Keratinocyte (primary cell): ENCODE measurements around the gene PROSER1. TPM values are rescaled to one million over a fixed set of nuclear protein-coding genes. Genes with fewer than 3 reads are reported as not detected.

Source experiments
- DNase-seq: peaks from one replicate; pipeline ENCODE4 v3.0.0-alpha.2; 2011; ENCODE audit warnings: low read depth, missing footprints, low spot score
- FAIRE-seq: peaks from 2 replicates; lab custom pipeline; 2011; peaks lifted over from hg19 to GRCh38; lab: Jason Lieb, UNC
- H2AFZ ChIP-seq: 2 replicates; pipeline ENCODE4 v1.6.0; 2012; ENCODE audit warnings: low read length, control low read depth, inconsistent platforms; ENCODE audit not compliant: control insufficient read depth
- H3K27ac ChIP-seq: 2 replicates; pipeline ENCODE4 v1.5.1; 2011; ENCODE audit warnings: low read length; ENCODE audit not compliant: control insufficient read depth, insufficient read depth
- H3K27me3 ChIP-seq: 3 replicates; pipeline ENCODE4 v1.6.0; 2011; ENCODE audit warnings: low read length; ENCODE audit not compliant: control insufficient read depth, insufficient read depth; ENCODE audit errors: extremely low read depth
- H3K36me3 ChIP-seq, 2 experiments: 2 replicates in 1 of 2; 3 replicates in 1 of 2; pipeline ENCODE4 v1.5.1; 2011; ENCODE audit warnings: low read length in 2 of 2, mild to moderate bottlenecking in 1 of 2; ENCODE audit not compliant: control insufficient read depth in 2 of 2, insufficient read depth in 2 of 2; ENCODE audit errors: extremely low read depth in 1 of 2
- H3K4me1 ChIP-seq: 3 replicates; pipeline ENCODE4 v1.5.1; 2011; ENCODE audit warnings: low read length; ENCODE audit not compliant: control insufficient read depth, insufficient read depth; ENCODE audit errors: extremely low read depth
- H3K4me2 ChIP-seq: 3 replicates; pipeline ENCODE4 v1.6.0; 2011; ENCODE audit warnings: low read depth, low read length; ENCODE audit not compliant: control insufficient read depth, insufficient read depth; ENCODE audit errors: extremely low read depth
- H3K4me3 ChIP-seq, 3 experiments: fragments of 200-600 bp in 1 of 3; sonication (generic) in 1 of 3; 2 replicates in 2 of 3; 3 replicates in 1 of 3; pipeline ENCODE4 v1.5.1; 2011 to 2016; ENCODE audit warnings: low read length in 3 of 3, mild to moderate bottlenecking in 3 of 3, control low read depth in 2 of 3, inconsistent platforms in 1 of 3, low read depth in 1 of 3, mixed read lengths in 1 of 3, mixed run types in 1 of 3, moderate library complexity in 1 of 3; ENCODE audit not compliant: control insufficient read depth in 2 of 3, insufficient read depth in 2 of 3; ENCODE audit errors: extremely low read depth in 1 of 3
- H3K79me2 ChIP-seq: 2 replicates; pipeline ENCODE4 v1.6.0; 2012; ENCODE audit warnings: low read length; ENCODE audit not compliant: control insufficient read depth, insufficient read depth
- H3K9ac ChIP-seq: 3 replicates; pipeline ENCODE4 v1.6.0; 2011; ENCODE audit warnings: low read length; ENCODE audit not compliant: control insufficient read depth, insufficient read depth; ENCODE audit errors: extremely low read depth
- H3K9me1 ChIP-seq: 3 replicates; pipeline ENCODE4 v1.6.0; 2011; ENCODE audit warnings: low read length; ENCODE audit not compliant: control insufficient read depth, insufficient read depth; ENCODE audit errors: extremely low read depth
- H3K9me3 ChIP-seq: 2 replicates; pipeline ENCODE4 v1.5.1; 2012; ENCODE audit warnings: low read depth, low read length; ENCODE audit not compliant: control insufficient read depth
- H4K20me1 ChIP-seq: 3 replicates; pipeline ENCODE4 v1.6.0; 2011; ENCODE audit warnings: low read length; ENCODE audit not compliant: control insufficient read depth, insufficient read depth; ENCODE audit errors: extremely low read depth
- CTCF ChIP-seq, 3 experiments: IDR thresholded peaks in 1 of 3; conservative IDR thresholded peaks in 1 of 3; optimal IDR thresholded peaks in 1 of 3; 2 replicates in 2 of 3; 3 replicates in 1 of 3; pipeline versions ENCODE3 to v1.5.1; 2011; ENCODE audit warnings: low read length in 3 of 3, mild to moderate bottlenecking in 3 of 3, moderate library complexity in 2 of 3, control low read depth in 1 of 3, inconsistent platforms in 1 of 3; ENCODE audit not compliant: insufficient read depth in 2 of 3; ENCODE audit errors: extremely low read depth in 1 of 3
- EZH2 ChIP-seq: IDR thresholded peaks from one replicate; pipeline ENCODE4 v1.6.1; 2012; ENCODE audit warnings: inconsistent platforms, mild to moderate bottlenecking, low read length, moderate library complexity
- dilution Hi-C: fragments of 300-500 bp; cut with MboI; formaldehyde crosslinking; loops from one replicate; pipeline ENCODE4 v1.7.0; 2020; ENCODE audit warnings: low sequenced_read_pairs; ENCODE audit not compliant: extremely low pct_ligation_motif_present
- polyA plus RNA-seq, 5 experiments: library from polyadenylated mRNA; depleted of rRNA in 3 of 5; stranded (reverse) in 3 of 5; stranded (forward) in 1 of 5; unstranded in 1 of 5; fragments of >200 nt; gene quantifications; 1 replicate in 1 of 5; 2 replicates in 3 of 5; 3 replicates in 1 of 5; pipeline versions ENCODE4 v1.2.1 to v1.2.3, GENCODE V29; 2011 to 2012; ENCODE audit warnings: missing spikeins in 2 of 5, low read depth in 1 of 5, low replicate concordance in 1 of 5

PROSER1 gene
- polyA plus RNA-seq, 1 donor (not counting 4 experiments of a cell fraction or from before 2014, with no cell fraction given), result 16.9 TPM

GRCh38 chr13:39052944-39053343 is 15.1 kb upstream of the PROSER1 start:
- no peak overlapping the region for H3K9ac ChIP-seq
- H2AFZ ChIP-seq, result no peak overlapping the region
- FAIRE-seq, result no peak
- dilution Hi-C loops, result no loop called here
- H3K4me1 ChIP-seq, result no peaks in the 10 kb centered on the region
- H4K20me1 ChIP-seq, result no peaks in the 10 kb centered on the region
- H3K27me3 ChIP-seq, result no peaks in the 10 kb centered on the region
- no peaks in the 10 kb centered on the region for H3K79me2 ChIP-seq
- TF ChIP-seq EZH2, result no peak
- TF ChIP-seq CTCF (optimal IDR thresholded peaks at IDR 0.05 in 1 of 3, IDR thresholded peaks at IDR 0.05 in 1 of 3, conservative IDR thresholded peaks at IDR 0.05 in 1 of 3; ENCODE audit: extremely low read depth in 1 of 3, insufficient read depth in 2 of 3, low read length in 3 of 3), result no peak
- no peaks in the 10 kb centered on the region for H3K9me1 ChIP-seq
- H3K4me3 ChIP-seq, result no peak overlapping the region
- no peaks in the 10 kb centered on the region for H3K36me3 ChIP-seq
- no peak overlapping the region for H3K4me2 ChIP-seq
- no peaks in the 10 kb centered on the region for H3K9me3 ChIP-seq
- no peak for DNase-seq
- H3K27ac ChIP-seq, result no peak overlapping the region

GRCh38 chr13:39051157-39051556 is 13.3 kb upstream of the PROSER1 start:
- FAIRE-seq (no peak), DNase-seq (no peak)
- H2AFZ ChIP-seq, result no peak overlapping the region
- no peak overlapping the region for H3K4me3 ChIP-seq
- H3K79me2 ChIP-seq, result no peaks in the 10 kb centered on the region
- H4K20me1 ChIP-seq, result no peaks in the 10 kb centered on the region
- H3K27me3 ChIP-seq, result no peaks in the 10 kb centered on the region
- H3K9me1 ChIP-seq, result no peaks in the 10 kb centered on the region
- no peaks in the 10 kb centered on the region for H3K4me1 ChIP-seq
- H3K27ac ChIP-seq, result no peak overlapping the region
- dilution Hi-C loops, result no loop called here
- no peak overlapping the region for H3K9ac ChIP-seq
- no peak overlapping the region for H3K4me2 ChIP-seq
- no peaks in the 10 kb centered on the region for H3K9me3 ChIP-seq
- H3K36me3 ChIP-seq, result no peaks in the 10 kb centered on the region
- TF ChIP-seq EZH2, result no peak
- peak in 2 of 3 experiments; percentile 39 to 41 for TF ChIP-seq CTCF (optimal IDR thresholded peaks at IDR 0.05 in 1 of 3, IDR thresholded peaks at IDR 0.05 in 1 of 3, conservative IDR thresholded peaks at IDR 0.05 in 1 of 3; ENCODE audit: extremely low read depth in 1 of 3, insufficient read depth in 2 of 3, low read length in 3 of 3)
